Fibroblast of lung (primary cell): ENCODE measurements around the gene CTDSPL.
A peak's percentile ranks its signal among the peaks of the same experiment; 100 is the strongest.

Experiments
- EZH2 ChIP-seq: IDR thresholded peaks from 2 replicates; pipeline ENCODE4 v1.5.1; 2012; ENCODE audit warnings: low read length, control low read depth, mild to moderate bottlenecking; ENCODE audit errors: missing control alignments
- TF ChIP-seq, protein P1 (sequence below), 2 donors: IDR thresholded peaks in 1 of 2; conservative IDR thresholded peaks in 1 of 2; 1 replicate in 1 of 2; 2 replicates in 1 of 2; pipeline ENCODE4 v1.5.1; 2011 to 2012; ENCODE audit warnings: low read length in 2 of 2, control low read depth in 1 of 2, inconsistent platforms in 1 of 2, low read depth in 1 of 2, mild to moderate bottlenecking in 1 of 2

DNA sequence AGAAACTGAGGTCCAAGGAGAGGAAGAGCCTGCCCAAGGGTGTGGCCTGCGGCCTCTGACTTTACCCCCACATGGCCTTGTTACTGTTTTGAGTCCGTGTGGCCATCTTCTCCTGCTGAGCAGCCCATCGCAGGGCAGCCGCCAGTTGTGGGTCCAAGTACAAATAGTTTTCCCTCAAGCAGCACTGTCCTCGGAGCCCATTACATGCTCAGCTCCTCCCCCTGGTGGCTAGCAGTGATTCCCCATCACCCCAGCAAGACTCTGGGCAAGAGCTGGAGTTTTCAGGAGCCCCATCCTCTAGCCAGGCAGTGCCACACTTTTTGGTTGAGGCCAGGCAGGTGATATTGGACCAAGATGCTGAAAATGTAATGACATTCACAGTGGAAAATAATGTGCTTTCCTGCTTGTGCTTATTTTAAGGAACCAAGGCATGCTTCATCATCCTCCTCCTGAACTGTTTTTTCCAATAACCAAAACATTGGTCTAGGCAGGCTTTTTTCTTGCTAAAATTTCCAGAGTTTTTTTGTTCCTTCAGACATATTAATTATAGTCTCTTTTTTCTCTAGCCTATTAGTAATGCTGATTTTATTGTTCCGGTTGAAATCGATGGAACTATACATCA, 105.7 kb downstream of the CTDSPL start:
- TF ChIP-seq, protein P1, sequence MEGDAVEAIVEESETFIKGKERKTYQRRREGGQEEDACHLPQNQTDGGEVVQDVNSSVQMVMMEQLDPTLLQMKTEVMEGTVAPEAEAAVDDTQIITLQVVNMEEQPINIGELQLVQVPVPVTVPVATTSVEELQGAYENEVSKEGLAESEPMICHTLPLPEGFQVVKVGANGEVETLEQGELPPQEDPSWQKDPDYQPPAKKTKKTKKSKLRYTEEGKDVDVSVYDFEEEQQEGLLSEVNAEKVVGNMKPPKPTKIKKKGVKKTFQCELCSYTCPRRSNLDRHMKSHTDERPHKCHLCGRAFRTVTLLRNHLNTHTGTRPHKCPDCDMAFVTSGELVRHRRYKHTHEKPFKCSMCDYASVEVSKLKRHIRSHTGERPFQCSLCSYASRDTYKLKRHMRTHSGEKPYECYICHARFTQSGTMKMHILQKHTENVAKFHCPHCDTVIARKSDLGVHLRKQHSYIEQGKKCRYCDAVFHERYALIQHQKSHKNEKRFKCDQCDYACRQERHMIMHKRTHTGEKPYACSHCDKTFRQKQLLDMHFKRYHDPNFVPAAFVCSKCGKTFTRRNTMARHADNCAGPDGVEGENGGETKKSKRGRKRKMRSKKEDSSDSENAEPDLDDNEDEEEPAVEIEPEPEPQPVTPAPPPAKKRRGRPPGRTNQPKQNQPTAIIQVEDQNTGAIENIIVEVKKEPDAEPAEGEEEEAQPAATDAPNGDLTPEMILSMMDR (conservative IDR thresholded peaks at IDR 0.05 in 1 of 2, IDR thresholded peaks at IDR 0.05 in 1 of 2; ENCODE audit: low read depth in 1 of 2, low read length in 2 of 2), result peak; percentile 90 to 97
- no peak for TF ChIP-seq EZH2
